Measurements from ENCODE around the gene ZNF862.

ZNF862 gene

DNA sequence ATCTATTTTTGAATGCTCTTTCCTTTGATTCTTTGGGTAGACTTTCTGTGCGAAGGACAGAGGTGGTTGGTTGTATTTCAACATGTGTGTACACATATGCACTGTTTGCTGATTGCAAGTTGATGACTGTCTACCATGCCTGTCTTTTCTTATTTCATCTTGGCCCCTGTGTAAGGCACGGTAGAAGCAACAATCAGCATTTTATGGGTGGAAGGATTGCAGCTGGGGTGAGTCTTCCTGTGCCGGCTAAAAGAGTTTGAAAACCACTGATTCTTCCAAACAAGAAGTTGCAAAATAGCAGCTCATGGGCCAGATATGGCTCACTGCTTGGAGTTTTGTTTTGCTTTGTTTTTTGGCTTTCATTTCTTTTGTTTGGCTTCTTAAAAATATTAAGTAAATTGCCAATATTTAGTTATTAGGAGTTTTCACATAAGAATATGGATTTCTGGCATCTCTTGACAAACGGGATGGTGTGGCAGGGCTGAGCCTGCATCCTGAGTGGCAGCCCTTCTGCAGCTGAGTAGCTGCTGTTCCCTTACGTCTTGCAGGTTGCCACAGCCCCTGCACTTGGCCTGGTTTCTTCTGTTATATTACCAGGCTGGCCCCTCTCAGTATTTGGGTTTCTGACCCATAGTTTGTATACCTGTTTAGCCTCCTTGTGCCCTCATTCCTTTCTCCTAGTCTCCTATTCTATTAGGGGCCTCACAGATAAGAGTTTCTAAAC is 7.2 kb downstream of the ZNF862 start:
- DNase-seq (ENCODE audit: low read depth) = no peak

DNA sequence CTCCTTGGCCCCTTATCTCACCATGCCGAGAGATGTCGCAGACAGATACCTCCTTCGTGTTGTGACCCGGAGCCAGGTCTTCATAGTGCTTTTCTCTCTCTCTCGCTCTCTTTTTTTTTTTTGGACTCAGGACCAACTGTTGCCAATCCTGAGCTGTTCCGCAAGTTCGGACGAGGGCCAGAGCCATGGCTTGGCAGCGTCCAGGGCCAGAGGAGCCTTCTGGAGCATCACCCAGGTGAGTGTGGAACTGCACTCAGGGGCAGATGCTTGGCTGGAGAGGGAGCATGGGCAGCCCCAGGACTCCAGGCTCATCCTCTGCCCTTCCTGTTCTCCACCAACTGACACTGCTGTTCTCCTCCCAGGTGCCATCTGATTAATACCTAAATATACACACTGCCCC is 7.8 kb downstream of the ZNF862 start:
- no peak for DNase-seq (ENCODE audit: low read depth)

DNA sequence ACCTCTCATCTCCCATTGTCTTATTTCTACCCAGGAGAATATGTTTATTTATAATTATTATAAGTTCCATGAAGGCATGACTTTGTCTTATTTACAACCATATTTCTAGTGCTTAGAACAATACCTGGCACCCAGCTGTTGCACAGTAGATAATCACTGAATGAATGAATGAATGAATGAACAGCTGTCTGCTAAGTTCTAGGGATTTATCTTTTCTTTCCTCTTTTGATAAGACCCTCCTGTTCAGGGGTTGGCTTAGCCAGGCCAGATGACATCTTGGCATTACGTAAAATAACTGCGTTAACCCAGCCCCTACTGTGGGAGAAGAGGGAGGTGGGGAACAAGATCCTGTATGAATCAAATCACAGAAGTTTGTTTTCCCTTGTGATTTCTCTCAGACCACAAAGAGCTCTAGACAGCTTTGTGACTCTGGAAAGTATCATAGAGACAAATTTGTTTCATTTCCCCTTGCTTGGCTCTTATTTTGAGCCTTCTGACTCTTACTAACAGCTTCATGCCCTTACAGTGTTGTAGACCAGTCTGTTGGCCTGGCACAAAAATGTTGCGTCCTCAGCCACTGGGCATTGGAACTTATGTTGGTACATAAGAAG is 8.4 kb downstream of the ZNF862 start:
- DNase-seq (ENCODE audit: low read depth) = no peak

DNA sequence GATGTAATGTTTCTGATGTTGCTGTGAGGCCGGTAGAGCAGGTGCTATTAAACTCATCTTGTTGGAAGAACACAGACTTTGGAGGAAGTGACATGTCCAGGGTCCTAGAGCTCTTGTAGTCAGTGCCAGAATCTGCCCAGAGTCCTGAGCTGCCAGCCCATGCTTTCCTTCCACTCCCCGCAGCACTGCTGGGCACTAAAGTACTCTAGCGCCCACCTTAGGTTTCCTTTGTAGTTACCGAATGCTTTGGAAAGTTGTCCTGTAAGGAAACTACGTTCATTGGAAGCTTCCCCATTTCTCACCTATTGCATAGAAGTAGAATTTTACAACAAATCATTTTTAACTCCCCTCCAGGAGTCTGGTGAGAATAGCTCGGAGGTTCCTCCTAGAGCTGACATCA is 11.0 kb downstream of the ZNF862 start:
- no peak for DNase-seq (ENCODE audit: low read depth)

DNA sequence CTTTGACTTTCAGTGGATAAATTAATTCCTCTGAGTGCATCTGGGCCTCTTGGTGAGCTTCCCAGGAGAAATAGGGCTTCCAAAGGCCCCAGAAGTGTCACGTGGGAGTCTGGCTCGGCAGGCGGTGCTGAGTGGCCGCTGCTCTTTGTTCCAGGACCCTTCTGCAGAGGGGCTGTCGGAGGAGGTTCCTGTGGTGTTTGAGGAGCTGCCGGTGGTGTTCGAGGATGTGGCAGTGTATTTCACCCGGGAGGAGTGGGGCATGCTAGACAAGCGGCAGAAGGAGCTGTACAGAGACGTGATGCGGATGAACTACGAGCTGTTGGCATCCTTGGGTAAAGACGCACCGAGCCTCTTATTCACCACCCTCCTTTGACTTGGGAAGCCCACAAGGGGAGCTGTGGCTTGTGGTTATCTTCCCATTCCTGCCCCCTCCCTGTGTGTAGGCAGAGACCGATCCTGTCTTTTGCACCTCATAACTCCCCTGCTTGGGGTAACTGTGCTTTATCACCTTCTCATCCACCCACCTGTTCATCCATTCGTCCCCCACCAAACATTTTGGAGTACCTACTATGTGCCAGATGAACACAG is 11.9 kb downstream of the ZNF862 start:
- DNase-seq (ENCODE audit: low read depth) = no peak

DNA sequence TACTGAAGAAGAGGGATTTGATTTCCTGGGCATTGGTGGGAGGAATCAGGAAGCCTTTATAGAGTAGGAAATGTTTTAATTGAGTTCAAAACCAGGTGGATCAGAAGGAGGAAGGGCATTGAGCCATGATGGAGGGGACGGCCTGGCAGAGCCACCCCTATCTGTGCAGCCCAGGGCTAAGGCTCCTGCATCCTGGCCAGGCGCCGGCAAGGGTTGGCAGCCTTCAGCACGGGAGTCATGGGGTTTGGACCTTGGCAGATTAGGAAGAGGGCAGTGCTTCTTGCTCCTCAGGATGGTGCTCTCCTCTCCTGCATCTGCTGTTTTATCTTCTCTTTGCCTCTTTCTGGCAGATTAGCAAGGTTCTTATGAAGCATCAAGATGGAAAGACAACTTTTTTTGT is 12.5 kb downstream of the ZNF862 start:
- DNase-seq (ENCODE audit: low read depth) = no peak

DNA sequence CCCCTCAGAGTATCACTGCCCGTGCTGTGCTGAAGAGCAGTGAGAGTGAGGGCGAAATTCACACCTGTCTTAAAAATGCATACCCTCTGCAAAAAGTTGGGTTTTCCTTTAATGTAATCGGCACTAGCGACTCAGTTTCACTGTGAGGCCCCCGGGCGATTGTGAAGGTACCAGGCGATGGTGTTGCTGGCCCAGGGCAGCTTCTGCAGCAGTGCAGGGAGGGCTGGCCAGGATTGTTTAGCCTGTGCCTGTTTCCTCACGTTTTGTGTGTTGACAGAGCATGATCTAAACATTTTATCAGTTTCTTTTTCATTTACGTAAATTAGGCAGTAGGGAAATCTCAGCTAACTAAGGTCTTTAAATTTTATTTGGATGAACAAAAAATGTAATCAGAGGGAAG is 13.3 kb downstream of the ZNF862 start:
- no peak for DNase-seq (ENCODE audit: low read depth)

DNA sequence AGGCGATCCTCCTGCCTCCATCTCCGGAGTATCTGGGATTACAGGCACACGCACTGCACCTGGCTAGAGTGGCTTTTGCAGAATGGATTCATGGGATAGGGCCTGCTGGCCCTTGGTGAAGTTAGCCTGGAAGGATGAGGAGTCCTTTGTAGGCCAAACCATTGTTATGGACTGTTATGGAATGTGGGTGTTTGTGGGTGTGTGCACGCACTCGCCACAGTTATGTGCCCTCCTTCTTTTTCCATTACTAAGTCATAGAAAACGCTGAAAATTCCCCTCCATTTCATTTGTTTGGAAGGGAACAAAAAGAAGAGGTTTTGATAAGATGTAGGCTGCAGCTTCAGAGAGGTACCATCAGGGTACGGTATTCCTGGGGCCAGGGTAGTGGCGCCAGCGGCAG is 15.0 kb downstream of the ZNF862 start:
- no peak for DNase-seq (ENCODE audit: low read depth)

DNA sequence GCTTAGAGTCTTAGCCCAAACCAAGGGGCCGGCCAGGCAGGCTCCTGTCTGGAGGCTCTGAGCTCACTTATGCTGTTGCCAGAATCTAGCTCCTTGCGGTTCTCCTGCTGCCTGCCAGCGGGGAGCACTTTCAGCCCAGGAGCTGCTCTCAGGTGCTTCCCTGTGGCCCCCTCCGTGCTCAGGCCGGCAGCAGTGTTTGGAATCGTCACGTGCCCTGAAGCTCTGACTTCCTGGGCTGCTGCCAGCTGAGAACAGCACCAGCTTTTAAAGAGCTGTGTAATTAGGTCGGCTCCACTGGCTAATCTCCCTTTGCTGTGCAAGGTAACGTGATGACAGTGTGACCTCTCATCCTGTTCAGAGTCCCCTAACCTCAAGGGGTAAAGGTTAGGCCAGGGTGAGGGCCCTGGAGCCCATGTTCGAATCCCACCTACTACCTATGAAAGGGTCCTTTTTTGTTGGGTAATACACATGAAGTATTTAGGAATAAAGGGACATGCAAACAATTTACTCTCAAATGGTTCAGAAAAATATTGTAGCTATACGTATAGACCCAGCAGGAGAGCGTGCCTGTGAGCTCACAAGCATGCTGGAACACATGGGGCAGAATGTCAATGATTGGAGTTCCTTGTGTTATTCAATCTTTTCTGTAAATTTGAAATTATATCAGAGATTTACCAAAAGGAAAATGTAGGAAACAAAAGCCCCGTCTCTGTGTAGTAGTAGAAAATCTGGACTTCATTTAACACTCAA is 16.6 kb downstream of the ZNF862 start:
- no peak for DNase-seq (ENCODE audit: low read depth)

DNA sequence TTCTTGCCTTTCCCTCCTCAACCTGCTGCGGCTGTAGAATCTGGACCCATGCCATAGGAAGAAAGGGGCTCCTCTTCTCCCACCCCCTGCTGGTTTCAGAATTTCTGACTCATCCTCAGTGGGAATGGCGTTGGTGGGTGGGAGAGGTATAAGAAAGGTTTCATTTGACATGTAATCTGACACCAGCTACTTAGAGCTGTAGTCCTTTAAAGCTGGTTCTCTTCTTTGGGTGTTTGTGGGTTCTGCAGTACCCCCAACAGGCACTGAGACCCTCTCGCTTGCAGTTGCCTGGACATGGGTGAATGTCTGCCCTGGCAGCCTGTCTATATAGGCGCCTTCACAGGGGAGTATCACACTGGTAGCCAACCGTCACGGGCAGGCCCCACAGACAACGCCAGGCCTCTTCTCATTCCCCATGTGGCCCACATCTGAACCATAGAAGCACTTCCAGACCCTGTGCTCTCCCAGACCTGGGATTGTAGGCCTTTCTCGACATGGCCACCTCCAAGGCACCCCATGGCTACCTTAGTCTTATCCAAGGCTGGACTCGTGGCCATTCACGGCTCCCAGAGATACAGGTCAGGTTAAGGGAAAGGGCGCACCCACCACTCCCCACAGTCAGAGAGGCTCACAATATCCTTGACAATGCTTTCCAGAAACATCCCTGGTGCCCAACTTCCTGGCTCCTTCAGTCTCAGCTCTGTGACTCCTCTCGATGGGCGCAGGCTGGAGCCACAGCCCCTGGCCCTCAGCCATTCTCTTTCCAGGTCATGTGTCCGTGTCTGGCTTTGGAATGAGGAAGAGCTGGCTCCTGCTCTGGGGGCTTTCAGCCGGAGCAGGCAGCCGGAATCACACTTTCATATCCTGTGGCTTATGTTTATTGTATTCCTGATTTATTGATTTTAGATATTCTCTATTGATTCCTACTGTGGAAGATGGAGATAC is 17.5 kb downstream of the ZNF862 start:
- no peak for DNase-seq (ENCODE audit: low read depth)

DNA sequence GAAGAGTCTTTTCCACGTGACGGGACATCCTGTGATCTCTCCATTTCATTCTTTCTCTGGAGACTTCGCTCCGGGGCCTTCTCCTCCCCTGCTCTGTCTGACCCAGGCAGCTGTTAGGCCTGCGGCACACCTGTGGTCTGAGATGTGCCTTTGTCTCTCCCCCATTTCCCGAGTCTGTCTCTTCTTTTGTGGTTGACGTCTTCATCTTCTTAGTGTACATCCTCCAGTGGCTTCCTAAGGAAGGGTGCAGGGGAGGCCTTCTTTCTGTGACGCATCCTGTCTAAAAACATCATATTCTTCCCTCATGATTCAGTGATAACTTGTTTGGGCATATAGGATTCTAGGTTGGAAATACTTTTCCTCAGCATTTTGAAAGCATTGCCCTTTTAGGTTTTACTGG is 18.4 kb downstream of the ZNF862 start:
- DNase-seq (ENCODE audit: low read depth) = no peak

DNA sequence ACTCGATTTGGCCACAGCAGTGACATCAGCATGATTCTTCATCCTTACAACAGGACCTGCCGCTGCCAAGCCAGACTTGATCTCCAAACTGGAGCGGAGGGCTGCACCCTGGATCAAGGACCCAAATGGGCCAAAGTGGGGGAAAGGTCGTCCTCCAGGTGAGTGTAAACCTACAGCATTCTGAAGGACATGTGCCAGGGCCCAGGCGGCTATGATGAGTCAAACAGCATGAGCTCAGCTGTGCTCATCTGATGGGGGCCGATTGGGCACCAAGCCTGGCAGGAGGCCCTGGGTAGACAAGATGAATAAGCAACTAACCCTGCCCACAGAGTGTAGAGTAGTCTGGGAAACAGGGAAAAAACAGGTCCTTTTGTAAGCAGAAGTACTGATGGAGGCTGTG is 21.2 kb downstream of the ZNF862 start:
- DNase-seq (ENCODE audit: low read depth) = no peak

DNA sequence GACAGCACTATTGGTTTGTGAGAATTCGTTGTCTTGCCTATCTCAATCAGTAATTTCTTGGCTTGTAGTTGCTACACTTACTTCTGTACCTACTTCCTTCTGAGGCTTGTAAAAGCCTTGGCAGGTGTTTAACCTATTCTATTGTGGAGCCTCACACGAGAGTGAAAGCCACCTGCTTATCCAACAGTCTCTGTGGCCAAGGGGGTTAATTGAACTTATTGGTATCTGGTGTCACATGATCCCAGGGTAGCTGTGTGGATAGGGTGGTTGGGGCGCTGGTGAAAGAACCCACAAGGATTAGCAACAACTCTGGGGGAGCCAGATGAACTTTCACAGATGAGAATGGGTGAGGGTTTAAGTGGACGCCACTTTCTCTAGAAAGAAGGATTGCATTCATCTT is 21.7 kb downstream of the ZNF862 start:
- DNase-seq (ENCODE audit: low read depth) = no peak

DNA sequence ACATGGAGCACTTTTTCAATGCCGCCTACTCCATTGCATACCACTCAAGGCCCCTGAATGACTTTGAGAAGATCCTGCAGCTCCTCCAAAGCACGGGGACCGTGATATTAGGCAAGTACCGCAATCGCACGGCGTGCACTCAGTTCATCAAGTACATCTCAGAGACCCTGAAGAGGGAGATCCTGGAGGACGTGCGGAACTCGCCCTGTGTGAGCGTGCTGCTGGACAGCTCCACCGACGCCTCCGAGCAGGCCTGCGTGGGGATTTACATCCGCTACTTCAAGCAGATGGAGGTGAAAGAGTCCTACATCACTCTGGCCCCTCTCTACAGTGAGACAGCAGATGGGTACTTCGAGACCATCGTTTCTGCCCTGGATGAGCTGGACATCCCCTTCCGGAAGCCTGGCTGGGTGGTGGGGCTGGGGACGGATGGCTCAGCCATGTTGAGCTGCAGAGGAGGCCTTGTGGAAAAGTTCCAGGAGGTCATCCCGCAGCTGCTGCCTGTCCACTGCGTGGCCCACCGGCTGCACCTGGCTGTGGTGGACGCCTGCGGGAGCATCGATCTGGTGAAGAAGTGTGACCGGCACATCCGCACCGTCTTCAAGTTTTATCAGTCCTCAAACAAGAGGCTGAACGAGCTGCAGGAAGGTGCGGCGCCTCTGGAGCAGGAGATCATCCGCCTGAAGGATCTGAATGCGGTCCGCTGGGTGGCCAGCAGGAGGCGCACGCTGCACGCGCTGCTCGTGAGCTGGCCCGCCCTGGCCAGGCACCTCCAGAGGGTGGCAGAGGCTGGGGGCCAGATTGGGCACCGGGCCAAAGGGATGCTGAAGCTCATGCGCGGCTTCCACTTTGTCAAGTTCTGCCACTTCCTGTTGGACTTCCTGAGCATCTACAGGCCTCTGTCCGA is 22.9 kb downstream of the ZNF862 start:
- no peak for DNase-seq (ENCODE audit: low read depth)

DNA sequence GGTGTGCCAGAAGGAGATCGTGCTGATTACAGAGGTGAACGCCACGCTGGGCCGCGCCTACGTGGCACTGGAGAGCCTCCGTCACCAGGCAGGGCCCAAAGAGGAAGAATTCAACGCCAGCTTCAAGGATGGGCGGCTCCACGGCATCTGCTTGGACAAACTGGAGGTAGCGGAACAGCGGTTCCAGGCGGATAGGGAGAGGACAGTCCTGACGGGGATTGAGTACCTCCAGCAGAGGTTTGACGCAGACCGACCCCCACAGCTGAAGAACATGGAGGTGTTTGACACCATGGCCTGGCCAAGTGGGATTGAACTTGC is 23.5 kb downstream of the ZNF862 start:
- no peak for DNase-seq (ENCODE audit: low read depth)

DNA sequence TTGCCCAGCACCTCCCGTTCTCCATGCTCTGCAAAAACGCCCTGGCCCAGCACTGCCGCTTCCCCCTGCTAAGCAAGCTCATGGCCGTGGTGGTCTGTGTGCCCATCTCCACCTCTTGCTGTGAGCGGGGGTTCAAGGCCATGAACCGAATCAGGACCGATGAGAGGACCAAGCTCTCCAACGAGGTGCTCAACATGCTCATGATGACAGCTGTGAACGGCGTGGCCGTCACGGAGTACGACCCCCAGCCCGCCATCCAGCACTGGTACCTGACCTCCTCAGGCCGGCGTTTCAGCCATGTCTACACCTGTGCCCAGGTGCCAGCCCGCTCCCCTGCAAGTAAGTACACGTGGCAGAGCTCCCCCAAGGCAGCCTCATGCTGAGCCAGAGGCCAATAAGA is 24.0 kb downstream of the ZNF862 start:
- no peak for DNase-seq (ENCODE audit: low read depth)

DNA sequence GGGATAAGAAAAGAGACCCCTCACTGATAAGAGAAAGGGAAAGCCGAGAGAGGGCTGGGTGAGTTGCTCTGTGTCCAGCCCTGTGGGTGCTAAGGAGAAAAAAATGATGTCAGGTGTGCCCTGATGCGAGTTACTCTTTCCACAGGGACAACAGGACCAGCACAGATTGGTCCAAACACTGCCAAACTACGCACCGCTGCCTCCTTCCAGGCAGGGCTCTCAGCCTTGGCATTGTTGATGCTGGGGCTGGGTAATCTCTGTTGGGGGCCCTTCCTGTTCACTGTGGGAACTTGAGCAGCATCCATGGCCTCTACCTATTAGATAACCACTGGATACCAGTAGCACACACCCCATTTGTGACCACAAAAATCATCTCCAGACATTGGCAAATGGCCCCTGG is 25.3 kb downstream of the ZNF862 start:
- DNase-seq (ENCODE audit: low read depth) = no peak

DNA sequence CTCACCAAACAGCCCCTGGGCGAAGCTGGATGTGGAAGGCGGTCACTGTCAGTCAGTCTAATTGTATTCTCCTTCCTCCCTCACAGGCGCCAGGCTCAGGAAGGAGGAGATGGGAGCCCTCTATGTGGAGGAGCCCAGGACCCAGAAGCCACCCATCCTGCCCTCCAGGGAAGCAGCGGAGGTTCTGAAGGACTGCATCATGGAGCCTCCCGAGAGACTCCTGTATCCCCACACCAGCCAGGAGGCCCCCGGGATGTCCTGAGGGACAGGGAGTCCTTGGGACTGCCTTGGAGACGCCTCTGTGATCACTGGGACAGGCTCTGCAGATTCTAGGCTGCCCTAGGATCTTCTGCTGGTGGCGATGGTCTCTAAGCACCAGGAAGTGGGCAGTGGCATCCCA is 25.8 kb downstream of the ZNF862 start:
- DNase-seq (ENCODE audit: low read depth) = no peak

DNA sequence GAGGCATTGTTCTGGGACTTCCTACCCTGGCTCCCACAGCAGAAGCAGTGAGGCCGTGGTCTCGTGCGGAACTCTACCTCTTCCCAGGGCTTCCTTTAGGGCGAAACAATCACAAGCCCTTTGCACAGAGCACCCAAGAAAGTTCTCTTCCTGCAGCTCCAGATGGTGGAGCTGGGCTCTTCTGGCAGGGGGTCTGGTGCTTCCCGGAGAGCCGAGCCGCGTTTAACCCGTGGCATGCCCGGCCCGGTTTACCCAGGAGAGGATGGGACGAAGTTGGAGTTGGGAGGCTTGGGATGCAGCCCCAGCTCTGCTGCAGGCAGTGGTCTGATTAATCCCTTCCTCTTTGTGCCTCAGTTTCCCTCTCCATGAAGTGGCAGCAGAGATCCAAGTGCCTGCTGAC is 26.6 kb downstream of the ZNF862 start:
- no peak for DNase-seq (ENCODE audit: low read depth)

DNA sequence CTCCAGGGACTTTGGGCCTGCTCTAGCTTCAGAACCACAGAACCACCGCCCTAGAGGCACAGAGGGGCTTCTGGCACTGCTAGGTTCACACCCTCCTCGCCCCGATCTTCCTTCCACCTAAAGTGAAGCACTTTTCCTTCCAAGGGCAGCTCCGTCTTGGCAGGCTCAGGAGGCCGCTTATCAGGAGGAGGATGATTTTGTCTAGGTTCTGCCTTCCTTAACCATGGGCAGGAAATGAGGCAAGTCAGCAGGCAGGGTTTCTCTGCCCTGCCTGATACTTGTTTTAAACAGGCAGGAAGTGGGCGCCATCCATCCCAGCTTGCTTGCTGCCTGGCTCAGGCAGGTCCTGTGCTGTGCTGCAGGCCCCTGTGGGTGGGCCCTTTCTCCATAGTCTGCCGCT is 27.3 kb downstream of the ZNF862 start:
- no peak for DNase-seq (ENCODE audit: low read depth)

DNA sequence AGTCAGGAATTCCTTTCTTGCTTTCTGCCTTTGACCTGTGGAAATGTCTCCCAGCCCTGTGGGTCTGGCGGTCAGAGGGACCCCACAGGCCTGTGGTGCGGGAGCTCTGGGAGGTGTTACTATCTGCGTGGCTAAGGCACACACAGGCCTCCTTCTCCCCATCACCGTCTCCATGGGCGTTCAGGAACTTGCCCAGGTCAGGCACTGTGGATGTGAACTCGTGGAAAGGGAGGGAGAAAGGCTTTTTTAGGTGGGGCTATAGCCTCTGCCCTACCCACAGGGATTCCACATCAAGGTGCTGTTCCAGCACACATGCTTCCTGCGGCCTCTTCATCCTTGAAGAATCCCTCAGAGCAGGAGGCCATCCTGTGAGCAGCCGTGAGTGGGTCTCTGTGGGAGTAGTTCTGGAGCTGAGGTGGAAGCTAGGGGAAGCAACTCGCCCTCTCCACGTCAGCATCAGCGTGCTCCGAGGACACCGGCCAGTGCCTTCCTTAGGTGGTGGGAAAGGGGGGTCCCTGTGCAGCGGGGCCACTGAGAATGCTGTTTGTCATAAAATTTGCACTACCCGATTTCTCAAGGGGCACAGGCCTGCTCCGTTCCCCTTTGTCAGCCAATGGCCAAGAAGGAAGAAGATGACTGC is 28.1 kb downstream of the ZNF862 start:
- no peak for DNase-seq (ENCODE audit: low read depth)

All from stimulated activated CD8-positive, alpha-beta memory T cell treated with anti-CD3 and anti-CD28 coated beads, Interleukin-7, amount 100 ng/mL, for 24 hours (primary cell).